H1 (cell line): ENCODE data around the gene PPP2R2C. TPM values are rescaled to one million over a fixed set of nuclear protein-coding genes. Genes with fewer than 3 reads are reported as not detected.

Experiments used
- RBBP5 ChIP-seq: IDR thresholded peaks from 2 replicates; pipeline ENCODE4 v1.7.1; 2012; ENCODE audit warnings: low read depth, mild to moderate bottlenecking, inconsistent platforms, low read length, moderate library complexity, borderline replicate concordance
- polyA plus RNA-seq, 7 experiments: library from polyadenylated mRNA; depleted of rRNA in 3 of 7; stranded (reverse) in 5 of 7; unstranded in 2 of 7; fragments of >200 nt in 5 of 7; fragments of 200-250 nt in 2 of 7; gene quantifications; 1 replicate in 5 of 7; 2 replicates in 1 of 7; 4 replicates in 1 of 7; pipeline versions ENCODE4 v1.2.1 to v1.2.3, GENCODE V29; 2011 to 2013; ENCODE audit warnings: missing spikeins in 2 of 7, mixed read lengths in 2 of 7
- total RNA-seq: library from RNA; stranded (reverse); fragmentation: NEBNext Ultra II Directional; extraction: Animal tissue kit (Norgen Biotek cat#: 25700); gene quantifications from 2 replicates; pipeline ENCODE4 v1.2.1, GENCODE V29; 2021

PPP2R2C gene
- total and polyA plus RNA-seq, 2 of the 8 experiments (the other 6 are each of a cell fraction or from before 2014, with no cell fraction given) = 6.4 TPM

- no peak for TF ChIP-seq RBBP5
These were observed 30.7 kb downstream of the PPP2R2C start (continued) for GRCh38 chr4:6441758-6442157.
